Measurements from ENCODE around the gene STAG1. TPM values are rescaled to one million over a fixed set of nuclear protein-coding genes. Genes with fewer than 3 reads are reported as not detected.
A peak's percentile ranks its signal among the peaks of the same experiment; 100 is the strongest.

The STAG1 gene
- total and polyA plus RNA-seq, 2 of the 13 experiments (the other 11 are each of a cell fraction or from before 2014, with no cell fraction given): 6.2 to 25.9 TPM

GRCh38 chr3:136624894-136625815 is 127.0 kb downstream of the STAG1 start (continued):
- no peak for TF ChIP-seq AFF4 (CRISPR knock-in tag; IDR thresholded peaks at IDR 0.05)
- TF ChIP-seq ATF2 (CRISPR knock-in tag; IDR thresholded peaks at IDR 0.05): no peak
- no peak for TF ChIP-seq ZNF639 (CRISPR knock-in tag; conservative IDR thresholded peaks at IDR 0.05)
- TF ChIP-seq SMAD3 (CRISPR knock-in tag; IDR thresholded peaks at IDR 0.05): no peak
- TF ChIP-seq NONO (IDR thresholded peaks at IDR 0.05): no peak
- TF ChIP-seq NONO (CRISPR knock-in tag; conservative IDR thresholded peaks at IDR 0.05): no peak
- no peak for TF ChIP-seq ZSCAN9 (CRISPR knock-in tag; IDR thresholded peaks at IDR 0.05; ENCODE audit: borderline replicate concordance)
- TF ChIP-seq ZNF251 (CRISPR knock-in tag; IDR thresholded peaks at IDR 0.05): no peak
- no peak for TF ChIP-seq ZFAT (CRISPR knock-in tag; conservative IDR thresholded peaks at IDR 0.05)
- TF ChIP-seq PITX1 (CRISPR knock-in tag; IDR thresholded peaks at IDR 0.05): no peak
- no peak for TF ChIP-seq IKZF4 (CRISPR knock-in tag; IDR thresholded peaks at IDR 0.05; ENCODE audit: borderline replicate concordance, low read depth, not compliant biosample characterization)
- TF ChIP-seq ZNF619 (CRISPR knock-in tag; IDR thresholded peaks at IDR 0.05): no peak
- TF ChIP-seq CENPBD1 (CRISPR knock-in tag; IDR thresholded peaks at IDR 0.05; ENCODE audit: borderline replicate concordance, low read depth): no peak
- TF ChIP-seq HNRNPUL1 (IDR thresholded peaks at IDR 0.05; ENCODE audit: low read depth, low read length): peak; percentile 55; the same call in 1 of the 2 replicates
- no peak for TF ChIP-seq LCORL (IDR thresholded peaks at IDR 0.05)
- TF ChIP-seq LCORL (CRISPR knock-in tag; IDR thresholded peaks at IDR 0.05): no peak
- TF ChIP-seq ZNF547 (CRISPR knock-in tag; IDR thresholded peaks at IDR 0.05): no peak

Measured in HepG2 (cell line).